PC-9 (cell line): ENCODE measurements around the gene MTRFR. TPM values are rescaled to one million over a fixed set of nuclear protein-coding genes. Genes with fewer than 3 reads are reported as not detected.

ENCODE experiments used
- BruUV-seq: library from RNA; stranded (reverse); fragments of 400-500 nt; replicated peaks from 2 replicates; lab custom pipeline; 2021; lab: Mats Ljungman, UMichigan
- CTCF ChIA-PET: fragments of 300-600 bp; sonication (Branson Sonifier 250); formaldehyde crosslinking; loops from one replicate; lab custom pipeline; 2022; ENCODE audit warnings: antibody characterized with exemption; lab: Charles Lee
- POLR2A ChIA-PET: fragments of 300-600 bp; sonication (Branson Sonifier 250); formaldehyde crosslinking; loops from one replicate; lab custom pipeline; 2022; ENCODE audit warnings: antibody characterized with exemption; ENCODE audit not compliant: unreplicated experiment; lab: Charles Lee
- DNase-seq, 2 experiments: peaks; one replicate each; pipeline versions ENCODE4 v3.0.0 to v3.0.0-alpha.2; 2015 to 2022; ENCODE audit warnings: mixed read lengths in 1 of 2
- H2AFZ ChIP-seq: fragments of 200-600 bp; sonication (generic); 2 replicates; pipeline ENCODE4 v1.8.1; 2017; ENCODE audit warnings: antibody characterized with exemption
- H3F3A ChIP-seq: fragments of 200-600 bp; sonication (generic); 2 replicates; pipeline ENCODE4 v1.8.1; 2017; ENCODE audit warnings: antibody characterized with exemption, mild to moderate bottlenecking, low read depth; ENCODE audit not compliant: insufficient read depth
- H3K27ac ChIP-seq: fragments of 200-600 bp; sonication (generic); 2 replicates; pipeline ENCODE4 v1.6.1; 2016; ENCODE audit warnings: mixed run types
- H3K27me3 ChIP-seq: fragments of 200-600 bp; sonication (generic); 2 replicates; pipeline ENCODE4 v1.6.1; 2016; ENCODE audit warnings: low read depth, mixed run types; ENCODE audit not compliant: insufficient read depth
- H3K36me3 ChIP-seq: fragments of 200-600 bp; sonication (generic); 2 replicates; pipeline ENCODE4 v1.6.1; 2016; ENCODE audit warnings: low read depth, mixed run types
- H3K4me1 ChIP-seq: fragments of 200-600 bp; sonication (generic); replicated peaks from 2 replicates; pipeline ENCODE4 v1.6.1; 2016; ENCODE audit warnings: mixed run types; ENCODE audit not compliant: insufficient read depth
- H3K4me2 ChIP-seq: fragments of 200-600 bp; sonication (generic); 2 replicates; pipeline ENCODE4 v1.6.1; 2017; ENCODE audit warnings: mixed run types
- H3K4me3 ChIP-seq: fragments of 200-600 bp; sonication (generic); 2 replicates; pipeline ENCODE4 v1.6.1; 2016; ENCODE audit warnings: mixed run types
- H3K79me2 ChIP-seq: fragments of 200-600 bp; sonication (generic); 2 replicates; pipeline ENCODE4 v1.6.1; 2017; ENCODE audit warnings: low read depth, mixed run types
- H3K9me2 ChIP-seq: fragments of 200-600 bp; sonication (generic); 2 replicates; pipeline ENCODE4 v1.8.1; 2017; ENCODE audit warnings: mild to moderate bottlenecking; ENCODE audit not compliant: insufficient read depth
- H3K9me3 ChIP-seq: fragments of 200-600 bp; sonication (generic); 2 replicates; pipeline ENCODE4 v1.8.1; 2016; ENCODE audit warnings: low read depth; ENCODE audit not compliant: insufficient read depth
- H4K20me1 ChIP-seq: fragments of 200-600 bp; sonication (generic); 2 replicates; pipeline ENCODE4 v1.8.1; 2017; ENCODE audit not compliant: insufficient read depth
- CTCF ChIP-seq: fragments of 200-600 bp; sonication (generic); conservative IDR thresholded peaks from 2 replicates; pipeline ENCODE4 v1.6.1; 2017; ENCODE audit warnings: mixed run types, antibody characterized with exemption, mild to moderate bottlenecking, moderate library complexity
- EZH2 ChIP-seq: fragments of 200-600 bp; sonication (generic); IDR thresholded peaks from 2 replicates; pipeline ENCODE4 v1.8.0; 2017; ENCODE audit warnings: antibody characterized with exemption, low read depth
- intact Hi-C: fragments of 100-400 bp; cut with micrococcal nuclease; formaldehyde crosslinking; loops from one replicate; pipeline ENCODE4 v1.10.0; 2022; ENCODE audit not compliant: unreplicated experiment
- total RNA-seq: library from RNA; stranded (reverse); gene quantifications from 2 replicates; pipeline ENCODE4 v1.2.3, GENCODE V29; 2021

MTRFR gene
- total RNA-seq, 1 experiment from 2014 or later = 19.4 TPM

- H4K20me1 ChIP-seq = no peaks in the 10 kb centered on the region; the same call in 1 of the 2 replicates
Measured at GRCh38 chr12:123266679-123267277, 33.5 kb downstream of the MTRFR start.

GRCh38 chr12:123267335-123267920, 34.2 kb downstream of the MTRFR start:
- H3K4me1 ChIP-seq = no peaks in the 10 kb centered on the region
- no peak overlapping the region for H3K27ac ChIP-seq
- intact Hi-C loops = no loop called here
- H3K4me3 ChIP-seq = no peak overlapping the region
- H3K9me2 ChIP-seq = no peaks in the 10 kb centered on the region
- H3K36me3 ChIP-seq = 0 out of 2 replicates have a peak, but pooled peaks cover 3% of the 10 kb centered on the region
- H4K20me1 ChIP-seq = no peaks in the 10 kb centered on the region; the same call in 1 of the 2 replicates
- ChIA-PET CTCF (no interaction called here), POLR2A (interaction anchor here (0.5 kb wide), 1 partner anchor 445 kb away, joined by 3 read pairs; the partner anchor contains the start of gene ATP6V0A2)
- peaks cover 5% of the 10 kb centered on the region; the same call in 1 of the 2 replicates for H3F3A ChIP-seq
- no peaks in the 10 kb centered on the region for H3K27me3 ChIP-seq
- no peak for DNase-seq
- H3K79me2 ChIP-seq = peaks cover 17% of the 10 kb centered on the region
- no peak overlapping the region for H2AFZ ChIP-seq
- TF ChIP-seq CTCF (no peak), EZH2 (no peak)
- BruUV-seq = no TSS peak
- no peak overlapping the region for H3K4me2 ChIP-seq
- no peaks in the 10 kb centered on the region for H3K9me3 ChIP-seq

More at GRCh38 chr12:123266679-123267277, 33.5 kb downstream of the MTRFR start:
- Histone ChIP-seq H3K36me3 (0 out of 2 replicates have a peak, but pooled peaks cover 5% of the 10 kb centered on the region), H3K79me2 (peaks cover 17% of the 10 kb centered on the region), H3K27ac (no peak overlapping the region), H3K9me2 (no peaks in the 10 kb centered on the region), H2AFZ (no peak overlapping the region), H3F3A (peaks cover 5% of the 10 kb centered on the region; the same call in 1 of the 2 replicates), H3K9me3 (no peaks in the 10 kb centered on the region), H3K4me1 (no peaks in the 10 kb centered on the region), H3K4me3 (no peak overlapping the region), H3K27me3 (no peaks in the 10 kb centered on the region), H3K4me2 (no peak overlapping the region)
- TF ChIP-seq EZH2 (no peak), CTCF (no peak)
- POLR2A ChIA-PET = no interaction called here
- intact Hi-C loops = no loop called here
- CTCF ChIA-PET = no interaction called here
- no peak for DNase-seq
- BruUV-seq = no TSS peak

- Histone ChIP-seq H3F3A (peaks cover 4% of the 10 kb centered on the region; the same call in 1 of the 2 replicates), H3K36me3 (no peaks in the 10 kb centered on the region), H3K27ac (no peak overlapping the region), H3K79me2 (peaks cover 17% of the 10 kb centered on the region), H3K4me1 (no peaks in the 10 kb centered on the region), H3K9me3 (no peaks in the 10 kb centered on the region), H3K4me2 (no peak overlapping the region), H3K27me3 (no peaks in the 10 kb centered on the region), H3K9me2 (no peaks in the 10 kb centered on the region), H2AFZ (no peak overlapping the region), H3K4me3 (no peak overlapping the region), H4K20me1 (no peaks in the 10 kb centered on the region; the same call in 1 of the 2 replicates)
- no TSS peak for BruUV-seq
- POLR2A ChIA-PET = no interaction called here
- CTCF ChIA-PET = interaction anchor here (0.6 kb wide), 1 partner anchor 364 kb away, joined by 13 read pairs; no protein-coding TSS in a partner anchor
- TF ChIP-seq CTCF (no peak), EZH2 (no peak)
- intact Hi-C loops = no loop called here
- DNase-seq = no peak
Measured at GRCh38 chr12:123267991-123268843, 35.0 kb downstream of the MTRFR start.
